ENCODE measurements around the gene COL28A1.

DNA sequence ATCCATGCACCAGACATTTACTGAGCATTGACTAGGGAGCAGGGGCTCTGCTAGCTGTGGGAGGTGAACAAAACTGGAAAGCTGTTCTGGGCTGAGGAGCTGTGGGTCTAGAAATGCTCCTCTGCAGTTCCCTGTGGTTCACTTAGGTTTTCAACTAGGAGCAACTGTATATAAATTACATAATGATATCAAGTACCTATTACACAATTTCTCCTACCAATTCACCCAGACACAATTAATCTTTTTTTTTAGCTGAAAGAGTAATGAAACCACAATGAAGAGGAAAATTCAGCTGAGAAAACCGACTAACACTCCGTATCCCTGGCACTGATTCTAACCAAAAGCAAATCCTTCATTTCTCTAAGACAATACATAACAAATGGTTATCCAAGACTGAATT lies 39.4 kb downstream of the COL28A1 start:
- TF ChIP-seq POLR2AphosphoS5 (IDR thresholded peaks at IDR 0.05; ENCODE audit: low read depth, low read length) (no peak), POLR2A (IDR thresholded peaks at IDR 0.05; ENCODE audit: low read depth, low read length) (no peak)

Measured in GM12891 (cell line).